GM12878 (cell line): ENCODE data around the gene TAS2R38.

Experiments
- ASH2L ChIP-seq: fragments of 300-600, 200-600 bp; sonication (generic); IDR thresholded peaks from 2 replicates; pipeline ENCODE4 v1.6.1; 2017; ENCODE audit warnings: low read depth, mild to moderate bottlenecking, borderline replicate concordance
- BHLHE40 ChIP-seq, 2 experiments: fragments of 450-650 bp in 1 of 2; IDR thresholded peaks; 2 replicates each; pipeline ENCODE4 v1.6.1; 2011 to 2017; ENCODE audit warnings: low read depth in 2 of 2, borderline replicate concordance in 1 of 2, improper control_type of control experiment in 1 of 2, low read length in 1 of 2, mild to moderate bottlenecking in 1 of 2
- CTCF ChIP-seq, 3 experiments: IDR thresholded peaks in 2 of 3; conservative IDR thresholded peaks in 1 of 3; 2 replicates each; pipeline ENCODE4 v1.5.1; 2011; ENCODE audit warnings: low read depth in 3 of 3, low read length in 3 of 3, mild to moderate bottlenecking in 3 of 3, control low read depth in 2 of 3, moderate library complexity in 2 of 3, inconsistent platforms in 1 of 3, mixed read lengths in 1 of 3; ENCODE audit not compliant: control insufficient read depth in 2 of 3, insufficient read depth in 1 of 3; ENCODE audit errors: extremely low read depth in 1 of 3
- DPF2 ChIP-seq: fragments of 450-650 bp; IDR thresholded peaks from 2 replicates; pipeline ENCODE4 v1.6.1; 2017; ENCODE audit warnings: mild to moderate bottlenecking
- PBX3 ChIP-seq: IDR thresholded peaks from 2 replicates; pipeline ENCODE4 v1.6.1; 2011; ENCODE audit warnings: mild to moderate bottlenecking, low read depth, low read length, moderate library complexity; ENCODE audit not compliant: insufficient replicate concordance
- POLR2A ChIP-seq: IDR thresholded peaks from 2 replicates; pipeline ENCODE4 v1.6.1; 2011; ENCODE audit warnings: low read depth, mild to moderate bottlenecking, low read length
- POLR2AphosphoS5 ChIP-seq: IDR thresholded peaks from 2 replicates; pipeline ENCODE4 v1.6.1; 2011; ENCODE audit warnings: mild to moderate bottlenecking, low read length, inconsistent platforms
- SIX5 ChIP-seq: IDR thresholded peaks from 2 replicates; pipeline ENCODE4 v1.6.1; 2011; ENCODE audit warnings: mild to moderate bottlenecking, low read depth, low read length, moderate library complexity; ENCODE audit not compliant: severe bottlenecking
- SMC3 ChIP-seq: IDR thresholded peaks from 2 replicates; pipeline ENCODE4 v1.6.1; 2011; ENCODE audit warnings: low read length, improper control_type of control experiment, borderline replicate concordance
- TF ChIP-seq, protein P1 (sequence below): IDR thresholded peaks from 2 replicates; pipeline ENCODE4 v1.6.1; 2012; ENCODE audit warnings: low read depth, low read length, improper control_type of control experiment
- TF ChIP-seq, protein P2 (sequence below): IDR thresholded peaks from 2 replicates; pipeline ENCODE4 v1.6.1; 2012; ENCODE audit warnings: mild to moderate bottlenecking, low read depth, low read length
- TF ChIP-seq, protein P3 (sequence below): fragments of 450-650 bp; IDR thresholded peaks from 2 replicates; pipeline ENCODE4 v1.6.1; 2014; ENCODE audit warnings: mild to moderate bottlenecking

DNA sequence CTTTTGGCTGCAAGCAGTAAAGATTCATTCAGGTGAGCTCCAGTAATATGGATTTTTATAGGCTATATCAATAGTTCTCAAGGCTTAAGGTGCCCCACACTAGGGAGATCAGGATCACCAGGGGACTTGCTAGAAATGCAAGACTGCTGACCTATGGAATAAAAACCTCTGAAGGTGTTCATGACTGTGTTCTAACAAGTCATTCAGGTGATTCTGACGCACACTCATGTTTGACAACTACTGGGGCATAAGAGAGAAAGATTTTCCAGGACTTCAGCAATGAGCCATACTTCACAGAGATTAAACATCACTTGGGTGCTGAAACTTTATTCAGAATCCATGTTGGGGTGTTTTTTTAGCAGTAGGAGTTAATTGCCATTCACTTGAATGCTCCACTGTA lies 4.8 kb upstream of the TAS2R38 start:
- no peak for TF ChIP-seq POLR2A
- TF ChIP-seq SIX5: no peak
- TF ChIP-seq, protein P1, sequence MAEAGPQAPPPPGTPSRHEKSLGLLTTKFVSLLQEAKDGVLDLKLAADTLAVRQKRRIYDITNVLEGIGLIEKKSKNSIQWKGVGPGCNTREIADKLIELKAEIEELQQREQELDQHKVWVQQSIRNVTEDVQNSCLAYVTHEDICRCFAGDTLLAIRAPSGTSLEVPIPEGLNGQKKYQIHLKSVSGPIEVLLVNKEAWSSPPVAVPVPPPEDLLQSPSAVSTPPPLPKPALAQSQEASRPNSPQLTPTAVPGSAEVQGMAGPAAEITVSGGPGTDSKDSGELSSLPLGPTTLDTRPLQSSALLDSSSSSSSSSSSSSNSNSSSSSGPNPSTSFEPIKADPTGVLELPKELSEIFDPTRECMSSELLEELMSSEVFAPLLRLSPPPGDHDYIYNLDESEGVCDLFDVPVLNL: no peak
- no peak for TF ChIP-seq PBX3
- TF ChIP-seq, protein P2, sequence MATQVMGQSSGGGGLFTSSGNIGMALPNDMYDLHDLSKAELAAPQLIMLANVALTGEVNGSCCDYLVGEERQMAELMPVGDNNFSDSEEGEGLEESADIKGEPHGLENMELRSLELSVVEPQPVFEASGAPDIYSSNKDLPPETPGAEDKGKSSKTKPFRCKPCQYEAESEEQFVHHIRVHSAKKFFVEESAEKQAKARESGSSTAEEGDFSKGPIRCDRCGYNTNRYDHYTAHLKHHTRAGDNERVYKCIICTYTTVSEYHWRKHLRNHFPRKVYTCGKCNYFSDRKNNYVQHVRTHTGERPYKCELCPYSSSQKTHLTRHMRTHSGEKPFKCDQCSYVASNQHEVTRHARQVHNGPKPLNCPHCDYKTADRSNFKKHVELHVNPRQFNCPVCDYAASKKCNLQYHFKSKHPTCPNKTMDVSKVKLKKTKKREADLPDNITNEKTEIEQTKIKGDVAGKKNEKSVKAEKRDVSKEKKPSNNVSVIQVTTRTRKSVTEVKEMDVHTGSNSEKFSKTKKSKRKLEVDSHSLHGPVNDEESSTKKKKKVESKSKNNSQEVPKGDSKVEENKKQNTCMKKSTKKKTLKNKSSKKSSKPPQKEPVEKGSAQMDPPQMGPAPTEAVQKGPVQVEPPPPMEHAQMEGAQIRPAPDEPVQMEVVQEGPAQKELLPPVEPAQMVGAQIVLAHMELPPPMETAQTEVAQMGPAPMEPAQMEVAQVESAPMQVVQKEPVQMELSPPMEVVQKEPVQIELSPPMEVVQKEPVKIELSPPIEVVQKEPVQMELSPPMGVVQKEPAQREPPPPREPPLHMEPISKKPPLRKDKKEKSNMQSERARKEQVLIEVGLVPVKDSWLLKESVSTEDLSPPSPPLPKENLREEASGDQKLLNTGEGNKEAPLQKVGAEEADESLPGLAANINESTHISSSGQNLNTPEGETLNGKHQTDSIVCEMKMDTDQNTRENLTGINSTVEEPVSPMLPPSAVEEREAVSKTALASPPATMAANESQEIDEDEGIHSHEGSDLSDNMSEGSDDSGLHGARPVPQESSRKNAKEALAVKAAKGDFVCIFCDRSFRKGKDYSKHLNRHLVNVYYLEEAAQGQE: no peak
- TF ChIP-seq POLR2AphosphoS5: no peak
- TF ChIP-seq ASH2L: no peak
- no peak for TF ChIP-seq DPF2
- TF ChIP-seq CTCF (IDR thresholded peaks at IDR 0.05 in 2 of 3, conservative IDR thresholded peaks at IDR 0.05 in 1 of 3; ENCODE audit: control insufficient read depth in 2 of 3, extremely low read depth in 1 of 3, insufficient read depth in 1 of 3, low read depth in 3 of 3, low read length in 3 of 3): no peak
- TF ChIP-seq, protein P3, sequence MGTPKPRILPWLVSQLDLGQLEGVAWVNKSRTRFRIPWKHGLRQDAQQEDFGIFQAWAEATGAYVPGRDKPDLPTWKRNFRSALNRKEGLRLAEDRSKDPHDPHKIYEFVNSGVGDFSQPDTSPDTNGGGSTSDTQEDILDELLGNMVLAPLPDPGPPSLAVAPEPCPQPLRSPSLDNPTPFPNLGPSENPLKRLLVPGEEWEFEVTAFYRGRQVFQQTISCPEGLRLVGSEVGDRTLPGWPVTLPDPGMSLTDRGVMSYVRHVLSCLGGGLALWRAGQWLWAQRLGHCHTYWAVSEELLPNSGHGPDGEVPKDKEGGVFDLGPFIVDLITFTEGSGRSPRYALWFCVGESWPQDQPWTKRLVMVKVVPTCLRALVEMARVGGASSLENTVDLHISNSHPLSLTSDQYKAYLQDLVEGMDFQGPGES: no peak
- TF ChIP-seq BHLHE40 (IDR thresholded peaks at IDR 0.05; ENCODE audit: borderline replicate concordance in 1 of 2, low read depth in 2 of 2, low read length in 1 of 2): no peak
- TF ChIP-seq SMC3: no peak
